GM23338 (cell line): ENCODE results near the gene MEF2A. TPM values are rescaled to one million over a fixed set of nuclear protein-coding genes. Genes with fewer than 3 reads are reported as not detected.

ENCODE experiments used
- ATAC-seq: fragments of 200-7000 bp; cut with Tn5 transposase; 3 replicates; pipeline ENCODE4 v1.9.1; 2020
- DNase-seq: peaks from one replicate; pipeline ENCODE4 v3.0.0-alpha.2; 2015; ENCODE audit warnings: low spot score
- H2AFZ ChIP-seq: fragments of 200-600 bp; sonication (generic); 2 replicates; pipeline ENCODE4 v1.8.0; 2016; ENCODE audit warnings: antibody characterized with exemption, mild to moderate bottlenecking, moderate library complexity
- H3F3A ChIP-seq: fragments of 200-600 bp; sonication (generic); replicated peaks from 2 replicates; pipeline ENCODE4 v1.8.0; 2017; ENCODE audit warnings: antibody characterized with exemption, mixed run types, low read depth
- H3K27ac ChIP-seq: fragments of 200-600 bp; sonication (generic); 2 replicates; pipeline ENCODE4 v1.6.1; 2016; ENCODE audit warnings: low read depth
- H3K27me3 ChIP-seq: fragments of 200-600 bp; sonication (generic); 2 replicates; pipeline ENCODE4 v1.8.0; 2016; ENCODE audit warnings: mild to moderate bottlenecking, mixed run types, moderate library complexity; ENCODE audit not compliant: insufficient read depth
- H3K36me3 ChIP-seq: fragments of 200-600 bp; sonication (generic); 2 replicates; pipeline ENCODE4 v1.8.0; 2016; ENCODE audit warnings: mild to moderate bottlenecking; ENCODE audit not compliant: insufficient read depth
- H3K4me1 ChIP-seq: fragments of 200-600 bp; sonication (generic); 2 replicates; pipeline ENCODE4 v1.8.0; 2016; ENCODE audit warnings: mild to moderate bottlenecking, moderate library complexity; ENCODE audit not compliant: insufficient read depth
- H3K4me2 ChIP-seq: fragments of 200-600 bp; sonication (generic); 2 replicates; pipeline ENCODE4 v1.7.1; 2017; ENCODE audit warnings: mixed run types
- H3K4me3 ChIP-seq: fragments of 200-600 bp; sonication (generic); 2 replicates; pipeline ENCODE4 v1.6.1; 2016; ENCODE audit warnings: mixed run types
- H3K79me2 ChIP-seq: fragments of 200-600 bp; sonication (generic); replicated peaks from 2 replicates; pipeline ENCODE4 v1.8.0; 2017; ENCODE audit warnings: mild to moderate bottlenecking; ENCODE audit not compliant: insufficient read depth
- H3K9me2 ChIP-seq: fragments of 200-600 bp; sonication (generic); 2 replicates; pipeline ENCODE4 v1.8.0; 2017; ENCODE audit not compliant: insufficient read depth
- H4K20me1 ChIP-seq: fragments of 200-600 bp; sonication (generic); replicated peaks from 2 replicates; pipeline ENCODE4 v1.8.0; 2017; ENCODE audit warnings: mild to moderate bottlenecking; ENCODE audit not compliant: insufficient read depth
- H3K27ac Mint-ChIP-seq: 2 replicates; pipeline ENCODE4 v1.8.0; 2020; ENCODE audit warnings: inconsistent platforms, mild to moderate bottlenecking, moderate library complexity, mixed read lengths
- H3K27me3 Mint-ChIP-seq: 3 replicates; pipeline ENCODE4 v1.8.0; 2022; ENCODE audit warnings: low read depth, mild to moderate bottlenecking, moderate library complexity, mixed read lengths, inconsistent platforms; ENCODE audit not compliant: insufficient read depth, poor library complexity
- H3K36me3 Mint-ChIP-seq: 3 replicates; pipeline ENCODE4 v1.8.0; 2021; ENCODE audit warnings: low read depth, mild to moderate bottlenecking, inconsistent platforms, moderate library complexity, mixed read lengths
- H3K4me1 Mint-ChIP-seq: 3 replicates; pipeline ENCODE4 v1.8.0; 2020; ENCODE audit warnings: mild to moderate bottlenecking, inconsistent platforms, mixed read lengths
- H3K4me3 Mint-ChIP-seq: 3 replicates; pipeline ENCODE4 v1.8.0; 2021; ENCODE audit warnings: moderate library complexity, mild to moderate bottlenecking, inconsistent platforms, mixed read lengths
- H3K9me3 Mint-ChIP-seq: 3 replicates; pipeline ENCODE4 v1.8.0; 2020; ENCODE audit warnings: moderate library complexity, mild to moderate bottlenecking, inconsistent platforms, mixed read lengths
- CREB1 ChIP-seq: fragments of 250-450 bp; sonication (Bioruptor Pico); IDR thresholded peaks from 2 replicates; pipeline ENCODE4 v1.5.0; 2020; ENCODE audit warnings: low read depth, mild to moderate bottlenecking, moderate library complexity
- EZH2 ChIP-seq: fragments of 200-600 bp; sonication (generic); IDR thresholded peaks from one replicate; pipeline ENCODE4 v1.8.0; 2017; ENCODE audit warnings: antibody characterized with exemption, mild to moderate bottlenecking, low read depth; ENCODE audit not compliant: unreplicated experiment
- EZH2phosphoT487 ChIP-seq: fragments of 200-600 bp; sonication (generic); IDR thresholded peaks from one replicate; pipeline ENCODE4 v1.8.1; 2018; ENCODE audit warnings: antibody characterized with exemption; ENCODE audit not compliant: unreplicated experiment
- JUNB ChIP-seq: IDR thresholded peaks from one replicate; pipeline ENCODE4 v1.6.1; 2016; ENCODE audit warnings: antibody characterized with exemption; ENCODE audit not compliant: unreplicated experiment
- NANOG ChIP-seq: IDR thresholded peaks from 2 replicates; pipeline ENCODE4 v1.6.1; 2016; ENCODE audit warnings: antibody characterized with exemption, borderline replicate concordance
- POLR2AphosphoS5 ChIP-seq: IDR thresholded peaks from 2 replicates; pipeline ENCODE4 v1.6.1; 2016; ENCODE audit warnings: antibody characterized with exemption, low read depth
- STAT1 ChIP-seq: IDR thresholded peaks from one replicate; pipeline ENCODE4 v1.6.1; 2016; ENCODE audit warnings: antibody characterized with exemption; ENCODE audit not compliant: unreplicated experiment
- ZNF114 ChIP-seq: fragments of 250-450 bp; sonication (Bioruptor Pico); IDR thresholded peaks from 2 replicates; pipeline ENCODE4 v1.5.0; 2020; ENCODE audit warnings: mild to moderate bottlenecking, moderate library complexity
- ZNF331 ChIP-seq: fragments of 250-450 bp; sonication (Bioruptor Pico); IDR thresholded peaks from 2 replicates; pipeline ENCODE4 v1.5.0; 2020; ENCODE audit warnings: low read depth, mild to moderate bottlenecking, moderate library complexity
- ZNF462 ChIP-seq: fragments of 250-450 bp; sonication (Bioruptor Pico); IDR thresholded peaks from 2 replicates; pipeline ENCODE4 v1.5.0; 2020; ENCODE audit warnings: mild to moderate bottlenecking, moderate library complexity
- polyA plus RNA-seq: library from polyadenylated mRNA; unstranded; fragments of >200 nt; fragmentation: Nextera tagmentation; extraction: Ambion mirVana; gene quantifications from 2 replicates; pipeline ENCODE4 v1.2.1, GENCODE V29; 2016
- total RNA-seq: library from RNA; depleted of rRNA; stranded (reverse); fragments of >200 nt; shearing (Covaris generic); gene quantifications from 2 replicates; pipeline ENCODE4 v1.2.3, GENCODE V29; 2014
- TF ChIP-seq, protein P1 (sequence below): IDR thresholded peaks from one replicate; pipeline ENCODE4 v1.6.1; 2018; ENCODE audit warnings: antibody characterized with exemption; ENCODE audit not compliant: unreplicated experiment
- TF ChIP-seq, protein P2 (sequence below): IDR thresholded peaks from 2 replicates; pipeline ENCODE4 v1.6.1; 2016; ENCODE audit warnings: antibody characterized with exemption
- TF ChIP-seq, protein P3 (sequence below), 2 experiments: fragments of 200-600 bp in 1 of 2; sonication (generic) in 1 of 2; conservative IDR thresholded peaks; 2 replicates each; pipeline versions ENCODE4 v1.5.1 to v1.6.1; 2016 to 2017; ENCODE audit warnings: antibody characterized with exemption in 2 of 2, low read depth in 2 of 2, mild to moderate bottlenecking in 2 of 2, moderate library complexity in 1 of 2

MEF2A gene
- total and polyA plus RNA-seq, 2 experiments from 2014 or later, result 20.3 to 42.3 TPM

DNA sequence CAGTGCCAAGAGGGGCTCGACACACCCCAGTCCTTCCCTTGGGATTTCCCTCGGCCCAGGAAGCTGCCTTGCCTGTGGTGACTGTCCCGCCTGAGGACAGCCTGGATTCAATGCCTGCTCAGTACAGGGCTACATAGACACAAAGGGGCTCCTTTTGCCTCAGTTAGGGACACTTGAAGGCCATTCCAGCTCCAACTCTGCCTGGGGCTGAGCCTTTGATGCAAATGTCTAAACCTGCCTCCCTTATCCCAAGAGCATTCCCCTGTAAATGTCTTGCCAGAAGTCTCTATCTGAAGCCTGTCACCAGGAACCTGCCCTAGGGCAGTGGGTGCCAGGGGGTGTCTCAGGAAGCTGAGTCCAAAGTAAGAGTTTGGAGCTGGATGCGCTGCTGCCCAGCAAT lies 186.8 kb downstream of the MEF2A start:
- no peak overlapping the region for H3K27ac Mint-ChIP-seq
- no peak for ATAC-seq
- no peaks in the 10 kb centered on the region for H3K27me3 ChIP-seq

More for the DNA sequence above, 186.8 kb downstream of the MEF2A start:
- Mint-ChIP-seq H3K4me1 (peaks cover 2% of the 10 kb centered on the region; the same call in 2 of the 3 replicates), H3K36me3 (no peaks in the 10 kb centered on the region), H3K9me3 (no peaks in the 10 kb centered on the region), H3K4me3 (no peak overlapping the region), H3K27me3 (peaks cover 6% of the 10 kb centered on the region)
- TF ChIP-seq CREB1 (CRISPR knock-in tag) (no peak), STAT1 (no peak), EZH2 (no peak), NANOG (no peak), JUNB (no peak), ZNF462 (no peak), EZH2phosphoT487 (no peak), ZNF331 (CRISPR knock-in tag) (no peak), POLR2AphosphoS5 (no peak), ZNF114 (CRISPR knock-in tag) (no peak)
- TF ChIP-seq, protein P1, sequence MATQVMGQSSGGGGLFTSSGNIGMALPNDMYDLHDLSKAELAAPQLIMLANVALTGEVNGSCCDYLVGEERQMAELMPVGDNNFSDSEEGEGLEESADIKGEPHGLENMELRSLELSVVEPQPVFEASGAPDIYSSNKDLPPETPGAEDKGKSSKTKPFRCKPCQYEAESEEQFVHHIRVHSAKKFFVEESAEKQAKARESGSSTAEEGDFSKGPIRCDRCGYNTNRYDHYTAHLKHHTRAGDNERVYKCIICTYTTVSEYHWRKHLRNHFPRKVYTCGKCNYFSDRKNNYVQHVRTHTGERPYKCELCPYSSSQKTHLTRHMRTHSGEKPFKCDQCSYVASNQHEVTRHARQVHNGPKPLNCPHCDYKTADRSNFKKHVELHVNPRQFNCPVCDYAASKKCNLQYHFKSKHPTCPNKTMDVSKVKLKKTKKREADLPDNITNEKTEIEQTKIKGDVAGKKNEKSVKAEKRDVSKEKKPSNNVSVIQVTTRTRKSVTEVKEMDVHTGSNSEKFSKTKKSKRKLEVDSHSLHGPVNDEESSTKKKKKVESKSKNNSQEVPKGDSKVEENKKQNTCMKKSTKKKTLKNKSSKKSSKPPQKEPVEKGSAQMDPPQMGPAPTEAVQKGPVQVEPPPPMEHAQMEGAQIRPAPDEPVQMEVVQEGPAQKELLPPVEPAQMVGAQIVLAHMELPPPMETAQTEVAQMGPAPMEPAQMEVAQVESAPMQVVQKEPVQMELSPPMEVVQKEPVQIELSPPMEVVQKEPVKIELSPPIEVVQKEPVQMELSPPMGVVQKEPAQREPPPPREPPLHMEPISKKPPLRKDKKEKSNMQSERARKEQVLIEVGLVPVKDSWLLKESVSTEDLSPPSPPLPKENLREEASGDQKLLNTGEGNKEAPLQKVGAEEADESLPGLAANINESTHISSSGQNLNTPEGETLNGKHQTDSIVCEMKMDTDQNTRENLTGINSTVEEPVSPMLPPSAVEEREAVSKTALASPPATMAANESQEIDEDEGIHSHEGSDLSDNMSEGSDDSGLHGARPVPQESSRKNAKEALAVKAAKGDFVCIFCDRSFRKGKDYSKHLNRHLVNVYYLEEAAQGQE, result no peak
- TF ChIP-seq, protein P2, sequence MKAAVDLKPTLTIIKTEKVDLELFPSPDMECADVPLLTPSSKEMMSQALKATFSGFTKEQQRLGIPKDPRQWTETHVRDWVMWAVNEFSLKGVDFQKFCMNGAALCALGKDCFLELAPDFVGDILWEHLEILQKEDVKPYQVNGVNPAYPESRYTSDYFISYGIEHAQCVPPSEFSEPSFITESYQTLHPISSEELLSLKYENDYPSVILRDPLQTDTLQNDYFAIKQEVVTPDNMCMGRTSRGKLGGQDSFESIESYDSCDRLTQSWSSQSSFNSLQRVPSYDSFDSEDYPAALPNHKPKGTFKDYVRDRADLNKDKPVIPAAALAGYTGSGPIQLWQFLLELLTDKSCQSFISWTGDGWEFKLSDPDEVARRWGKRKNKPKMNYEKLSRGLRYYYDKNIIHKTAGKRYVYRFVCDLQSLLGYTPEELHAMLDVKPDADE, result no peak
- TF ChIP-seq, protein P3, sequence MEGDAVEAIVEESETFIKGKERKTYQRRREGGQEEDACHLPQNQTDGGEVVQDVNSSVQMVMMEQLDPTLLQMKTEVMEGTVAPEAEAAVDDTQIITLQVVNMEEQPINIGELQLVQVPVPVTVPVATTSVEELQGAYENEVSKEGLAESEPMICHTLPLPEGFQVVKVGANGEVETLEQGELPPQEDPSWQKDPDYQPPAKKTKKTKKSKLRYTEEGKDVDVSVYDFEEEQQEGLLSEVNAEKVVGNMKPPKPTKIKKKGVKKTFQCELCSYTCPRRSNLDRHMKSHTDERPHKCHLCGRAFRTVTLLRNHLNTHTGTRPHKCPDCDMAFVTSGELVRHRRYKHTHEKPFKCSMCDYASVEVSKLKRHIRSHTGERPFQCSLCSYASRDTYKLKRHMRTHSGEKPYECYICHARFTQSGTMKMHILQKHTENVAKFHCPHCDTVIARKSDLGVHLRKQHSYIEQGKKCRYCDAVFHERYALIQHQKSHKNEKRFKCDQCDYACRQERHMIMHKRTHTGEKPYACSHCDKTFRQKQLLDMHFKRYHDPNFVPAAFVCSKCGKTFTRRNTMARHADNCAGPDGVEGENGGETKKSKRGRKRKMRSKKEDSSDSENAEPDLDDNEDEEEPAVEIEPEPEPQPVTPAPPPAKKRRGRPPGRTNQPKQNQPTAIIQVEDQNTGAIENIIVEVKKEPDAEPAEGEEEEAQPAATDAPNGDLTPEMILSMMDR (conservative IDR thresholded peaks at IDR 0.05; ENCODE audit: low read depth in 2 of 2), result no peak
- no peak for DNase-seq
- H4K20me1 ChIP-seq, result no peaks in the 10 kb centered on the region
- no peaks in the 10 kb centered on the region for H3K9me2 ChIP-seq
- H3K36me3 ChIP-seq, result no peaks in the 10 kb centered on the region
- H3K4me1 ChIP-seq, result no peaks in the 10 kb centered on the region
- no peak overlapping the region for H3K4me3 ChIP-seq
- no peak overlapping the region for H2AFZ ChIP-seq
- H3F3A ChIP-seq, result no peaks in the 10 kb centered on the region
- no peak overlapping the region for H3K27ac ChIP-seq
- H3K79me2 ChIP-seq, result no peaks in the 10 kb centered on the region
- no peak overlapping the region for H3K4me2 ChIP-seq
